H9 (cell line): Measurements from ENCODE around the gene CDH20. TPM values are rescaled to one million over a fixed set of nuclear protein-coding genes. Genes with fewer than 3 reads are reported as not detected.

Source experiments
- DNase-seq: peaks from one replicate; pipeline ENCODE4 v3.0.0-alpha.2; 2017
- H2AFZ ChIP-seq: one replicate; pipeline ENCODE4 v1.6.1; 2013; ENCODE audit warnings: mild to moderate bottlenecking, low read length, control low read depth, moderate library complexity
- H2AK5ac ChIP-seq: 2 replicates; pipeline ENCODE4 v1.6.1; 2013; ENCODE audit warnings: low read length, control low read depth, mixed read lengths; ENCODE audit not compliant: insufficient read length
- H2BK120ac ChIP-seq: one replicate; pipeline ENCODE4 v1.6.1; 2013; ENCODE audit warnings: low read depth, mild to moderate bottlenecking, low read length, control low read depth, inconsistent platforms; ENCODE audit not compliant: poor library complexity, severe bottlenecking
- H2BK12ac ChIP-seq: 2 replicates; pipeline ENCODE4 v1.6.1; 2013; ENCODE audit warnings: low read length, control low read depth, mixed read lengths, low read depth; ENCODE audit not compliant: insufficient read length
- H2BK15ac ChIP-seq: 2 replicates; pipeline ENCODE4 v1.6.1; 2013; ENCODE audit warnings: low read depth, low read length, control low read depth
- H2BK20ac ChIP-seq: one replicate; pipeline ENCODE4 v1.6.1; 2013; ENCODE audit warnings: low read depth, mild to moderate bottlenecking, low read length, control low read depth, inconsistent platforms; ENCODE audit not compliant: poor library complexity, severe bottlenecking
- H2BK5ac ChIP-seq: 2 replicates; pipeline ENCODE4 v1.6.1; 2013; ENCODE audit warnings: low read length, control low read depth, mixed read lengths; ENCODE audit not compliant: insufficient read length
- H3K14ac ChIP-seq: 2 replicates; pipeline ENCODE4 v1.6.1; 2013; ENCODE audit warnings: low read length, control low read depth; ENCODE audit not compliant: insufficient read depth
- H3K18ac ChIP-seq: 2 replicates; pipeline ENCODE4 v1.6.1; 2013; ENCODE audit warnings: low read depth, mild to moderate bottlenecking, mixed read lengths, low read length, control low read depth; ENCODE audit not compliant: insufficient read length
- H3K23ac ChIP-seq: 2 replicates; pipeline ENCODE4 v1.6.1; 2013; ENCODE audit warnings: low read length, control low read depth, mixed read lengths, low read depth; ENCODE audit not compliant: insufficient read length
- H3K23me2 ChIP-seq: 2 replicates; pipeline ENCODE4 v1.6.1; 2013; ENCODE audit warnings: low read depth, mild to moderate bottlenecking, mixed read lengths, low read length, control low read depth; ENCODE audit not compliant: insufficient read length, poor library complexity, severe bottlenecking
- H3K27ac ChIP-seq: 2 replicates; pipeline ENCODE4 v1.5.1; 2013; ENCODE audit warnings: low read length, control low read depth, mixed read lengths, low read depth; ENCODE audit not compliant: insufficient read length
- H3K27me3 ChIP-seq: 2 replicates; pipeline ENCODE4 v1.6.1; 2013; ENCODE audit warnings: low read length, control low read depth, inconsistent platforms; ENCODE audit not compliant: insufficient read depth
- H3K4ac ChIP-seq: 2 replicates; pipeline ENCODE4 v1.6.1; 2013; ENCODE audit warnings: low read depth, mild to moderate bottlenecking, control low read depth, inconsistent platforms, low read length, moderate library complexity
- H3K4me1 ChIP-seq: 2 replicates; pipeline ENCODE4 v1.6.1; 2013; ENCODE audit warnings: low read length, control low read depth, inconsistent platforms; ENCODE audit not compliant: insufficient read depth
- H3K4me2 ChIP-seq: 2 replicates; pipeline ENCODE4 v1.6.1; 2013; ENCODE audit warnings: low read length, control low read depth, mixed read lengths; ENCODE audit not compliant: insufficient read length, insufficient read depth
- H3K56ac ChIP-seq: 2 replicates; pipeline ENCODE4 v1.6.1; 2013; ENCODE audit warnings: low read depth, mild to moderate bottlenecking, mixed read lengths, low read length, control low read depth; ENCODE audit not compliant: insufficient read length
- H3K79me1 ChIP-seq: 2 replicates; pipeline ENCODE4 v1.6.1; 2013; ENCODE audit warnings: low read depth, mild to moderate bottlenecking, moderate library complexity, low read length, control low read depth, inconsistent platforms; ENCODE audit not compliant: insufficient read depth, poor library complexity, severe bottlenecking
- H3K79me2 ChIP-seq: 2 replicates; pipeline ENCODE4 v1.6.1; 2013; ENCODE audit warnings: low read length, control low read depth, inconsistent platforms; ENCODE audit not compliant: insufficient read depth
- H3K9ac ChIP-seq: 2 replicates; pipeline ENCODE4 v1.6.1; 2013; ENCODE audit warnings: low read length, control low read depth, mixed read lengths; ENCODE audit not compliant: insufficient read length; ENCODE audit errors: extremely low read depth
- H3K9me3 ChIP-seq: one replicate; pipeline ENCODE4 v1.6.1; 2013; ENCODE audit warnings: low read depth, low read length, inconsistent platforms; ENCODE audit not compliant: control insufficient read depth
- H3T11ph ChIP-seq: one replicate; pipeline ENCODE4 v1.6.1; 2013; ENCODE audit warnings: mild to moderate bottlenecking, low read length, control low read depth, inconsistent platforms
- H4K20me1 ChIP-seq: one replicate; pipeline ENCODE4 v1.6.1; 2013; ENCODE audit not compliant: control insufficient read depth, insufficient read length, insufficient read depth
- H4K5ac ChIP-seq: 2 replicates; pipeline ENCODE4 v1.6.1; 2013; ENCODE audit warnings: low read depth, mild to moderate bottlenecking, mixed read lengths, low read length, control low read depth; ENCODE audit not compliant: insufficient read length
- H4K8ac ChIP-seq: replicated peaks from 2 replicates; pipeline ENCODE4 v1.6.1; 2013; ENCODE audit warnings: low read length, control low read depth, mixed read lengths, low read depth; ENCODE audit not compliant: insufficient read length
- H4K91ac ChIP-seq: 2 replicates; pipeline ENCODE4 v1.6.1; 2013; ENCODE audit warnings: low read depth, mild to moderate bottlenecking, moderate library complexity, mixed read lengths, low read length, control low read depth; ENCODE audit not compliant: insufficient read length
- H3K27ac Mint-ChIP-seq, 3 experiments: 2 replicates in 2 of 3; 3 replicates in 1 of 3; pipeline ENCODE4 v1.8.0; 2020 to 2021; ENCODE audit warnings: mixed read lengths in 3 of 3, mild to moderate bottlenecking in 1 of 3, moderate library complexity in 1 of 3
- H3K27me3 Mint-ChIP-seq: 2 replicates; pipeline ENCODE4 v1.8.0; 2021; ENCODE audit warnings: low read depth, mild to moderate bottlenecking, moderate library complexity, mixed read lengths
- H3K36me3 Mint-ChIP-seq, 3 experiments: 2 replicates in 2 of 3; 3 replicates in 1 of 3; pipeline ENCODE4 v1.8.0; 2020 to 2021; ENCODE audit warnings: low read depth in 3 of 3, mixed read lengths in 3 of 3; ENCODE audit not compliant: insufficient read depth in 1 of 3
- H3K4me1 Mint-ChIP-seq, 2 experiments: 2 replicates each; pipeline ENCODE4 v1.8.0; 2020; ENCODE audit warnings: mixed read lengths in 2 of 2
- H3K4me3 Mint-ChIP-seq, 2 experiments: 2 replicates in 1 of 2; 3 replicates in 1 of 2; pipeline ENCODE4 v1.8.0; 2020 to 2021; ENCODE audit warnings: mild to moderate bottlenecking in 2 of 2, mixed read lengths in 2 of 2, moderate library complexity in 1 of 2
- H3K9me3 Mint-ChIP-seq, 2 experiments: 2 replicates in 1 of 2; 3 replicates in 1 of 2; pipeline ENCODE4 v1.8.0; 2020; ENCODE audit warnings: mild to moderate bottlenecking in 2 of 2, mixed read lengths in 2 of 2, moderate library complexity in 1 of 2
- whole genome bisulfite sequencing: extraction: QIAGEN DNeasy Blood & Tissue Kit; methylation state at CpG from one replicate; pipeline ENCODE4 v1.1.7; 2013; ENCODE audit warnings: missing lambda C conversion rate, low lambda C conversion rate, mixed read lengths; ENCODE audit not compliant: insufficient read length; ENCODE audit errors: extremely low coverage; 5-methylcytosine and 5-hydroxymethylcytosine counted together
- total RNA-seq: library from RNA; stranded (reverse); gene quantifications from 2 replicates; pipeline ENCODE4 v1.2.1, GENCODE V29; 2021
- TF ChIP-seq, protein P1 (sequence below): fragments of 200-600 bp; sonication (generic); conservative IDR thresholded peaks from 3 replicates; pipeline ENCODE4 v1.8.0; 2021; ENCODE audit warnings: antibody characterized with exemption, mild to moderate bottlenecking

Gene CDH20
- total RNA-seq, 1 experiment from 2014 or later, result not detected

DNA sequence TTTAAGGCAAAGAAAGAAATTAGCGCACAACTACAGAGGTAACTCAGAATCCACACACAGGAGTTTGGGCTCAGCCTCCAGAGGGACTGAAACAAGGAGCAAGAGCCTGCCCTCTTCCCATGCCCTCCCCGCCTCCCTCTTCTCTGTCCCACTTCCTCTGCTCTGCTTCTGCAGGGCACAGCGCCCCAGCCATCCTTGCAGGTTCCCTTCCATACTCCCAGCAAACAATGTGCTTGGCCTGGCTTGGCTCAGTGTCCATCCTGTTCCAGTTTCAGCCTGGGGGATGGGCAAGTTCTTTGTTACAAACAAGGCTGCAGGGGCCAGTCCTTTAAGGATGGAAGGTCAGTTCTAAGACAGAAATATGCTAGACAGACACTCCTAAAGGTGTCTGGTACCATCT is 133.5 kb downstream of the CDH20 start:
- no CpG with 5 or more reads among the region's 3 CpGs for WGBS
- Histone ChIP-seq H3K23ac (no peak overlapping the region), H2BK20ac (no peak overlapping the region), H3K27me3 (no peaks in the 10 kb centered on the region), H3K14ac (no peak overlapping the region; the same call in 1 of the 2 replicates), H2BK5ac (no peak overlapping the region), H4K8ac (no peak overlapping the region), H2BK120ac (no peak overlapping the region), H3K18ac (no peak overlapping the region), H3K27ac (no peak overlapping the region), H2AK5ac (no peak overlapping the region), H3T11ph (no peak overlapping the region), H3K79me1 (no peaks in the 10 kb centered on the region), H3K23me2 (no peaks in the 10 kb centered on the region), H4K20me1 (no peaks in the 10 kb centered on the region), H3K4me2 (no peak overlapping the region), H3K4me1 (no peaks in the 10 kb centered on the region), H4K91ac (no peak overlapping the region), H3K56ac (no peak overlapping the region), H3K79me2 (no peaks in the 10 kb centered on the region), H3K9me3 (no peaks in the 10 kb centered on the region), H2BK15ac (no peak overlapping the region), H4K5ac (peak overlapping the region; percentile 74), H2AFZ (no peak overlapping the region), H3K4ac (no peak overlapping the region), H2BK12ac (no peak overlapping the region), H3K9ac (no peak overlapping the region)
- Mint-ChIP-seq H3K36me3 (no peaks in the 10 kb centered on the region), H3K4me3 (no peak overlapping the region), H3K4me1 (0 out of 4 replicates have a peak, but pooled peaks cover 0 to 3% of the 10 kb centered on the region in 2 experiments), H3K9me3 (no peaks in the 10 kb centered on the region), H3K27me3 (no peaks in the 10 kb centered on the region), H3K27ac (peak overlapping the region in 1 of 3 experiments; percentile 92; a peak in 2 of 7 replicates)
- DNase-seq, result peak; percentile 29
- TF ChIP-seq, protein P1, sequence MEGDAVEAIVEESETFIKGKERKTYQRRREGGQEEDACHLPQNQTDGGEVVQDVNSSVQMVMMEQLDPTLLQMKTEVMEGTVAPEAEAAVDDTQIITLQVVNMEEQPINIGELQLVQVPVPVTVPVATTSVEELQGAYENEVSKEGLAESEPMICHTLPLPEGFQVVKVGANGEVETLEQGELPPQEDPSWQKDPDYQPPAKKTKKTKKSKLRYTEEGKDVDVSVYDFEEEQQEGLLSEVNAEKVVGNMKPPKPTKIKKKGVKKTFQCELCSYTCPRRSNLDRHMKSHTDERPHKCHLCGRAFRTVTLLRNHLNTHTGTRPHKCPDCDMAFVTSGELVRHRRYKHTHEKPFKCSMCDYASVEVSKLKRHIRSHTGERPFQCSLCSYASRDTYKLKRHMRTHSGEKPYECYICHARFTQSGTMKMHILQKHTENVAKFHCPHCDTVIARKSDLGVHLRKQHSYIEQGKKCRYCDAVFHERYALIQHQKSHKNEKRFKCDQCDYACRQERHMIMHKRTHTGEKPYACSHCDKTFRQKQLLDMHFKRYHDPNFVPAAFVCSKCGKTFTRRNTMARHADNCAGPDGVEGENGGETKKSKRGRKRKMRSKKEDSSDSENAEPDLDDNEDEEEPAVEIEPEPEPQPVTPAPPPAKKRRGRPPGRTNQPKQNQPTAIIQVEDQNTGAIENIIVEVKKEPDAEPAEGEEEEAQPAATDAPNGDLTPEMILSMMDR, result no peak
